H9 (cell line): ENCODE results near the gene PRSS21. TPM values are rescaled to one million over a fixed set of nuclear protein-coding genes. Genes with fewer than 3 reads are reported as not detected.

Experiments used
- DNase-seq: peaks from one replicate; pipeline ENCODE4 v3.0.0-alpha.2; 2017
- H2AFZ ChIP-seq: one replicate; pipeline ENCODE4 v1.6.1; 2013; ENCODE audit warnings: mild to moderate bottlenecking, low read length, control low read depth, moderate library complexity
- H2AK5ac ChIP-seq: 2 replicates; pipeline ENCODE4 v1.6.1; 2013; ENCODE audit warnings: low read length, control low read depth, mixed read lengths; ENCODE audit not compliant: insufficient read length
- H2BK120ac ChIP-seq: one replicate; pipeline ENCODE4 v1.6.1; 2013; ENCODE audit warnings: low read depth, mild to moderate bottlenecking, low read length, control low read depth, inconsistent platforms; ENCODE audit not compliant: poor library complexity, severe bottlenecking
- H2BK12ac ChIP-seq: 2 replicates; pipeline ENCODE4 v1.6.1; 2013; ENCODE audit warnings: low read length, control low read depth, mixed read lengths, low read depth; ENCODE audit not compliant: insufficient read length
- H2BK15ac ChIP-seq: 2 replicates; pipeline ENCODE4 v1.6.1; 2013; ENCODE audit warnings: low read depth, low read length, control low read depth
- H2BK20ac ChIP-seq: one replicate; pipeline ENCODE4 v1.6.1; 2013; ENCODE audit warnings: low read depth, mild to moderate bottlenecking, low read length, control low read depth, inconsistent platforms; ENCODE audit not compliant: poor library complexity, severe bottlenecking
- H2BK5ac ChIP-seq: 2 replicates; pipeline ENCODE4 v1.6.1; 2013; ENCODE audit warnings: low read length, control low read depth, mixed read lengths; ENCODE audit not compliant: insufficient read length
- H3K14ac ChIP-seq: 2 replicates; pipeline ENCODE4 v1.6.1; 2013; ENCODE audit warnings: low read length, control low read depth; ENCODE audit not compliant: insufficient read depth
- H3K18ac ChIP-seq: 2 replicates; pipeline ENCODE4 v1.6.1; 2013; ENCODE audit warnings: low read depth, mild to moderate bottlenecking, mixed read lengths, low read length, control low read depth; ENCODE audit not compliant: insufficient read length
- H3K23ac ChIP-seq: 2 replicates; pipeline ENCODE4 v1.6.1; 2013; ENCODE audit warnings: low read length, control low read depth, mixed read lengths, low read depth; ENCODE audit not compliant: insufficient read length
- H3K23me2 ChIP-seq: 2 replicates; pipeline ENCODE4 v1.6.1; 2013; ENCODE audit warnings: low read depth, mild to moderate bottlenecking, mixed read lengths, low read length, control low read depth; ENCODE audit not compliant: insufficient read length, poor library complexity, severe bottlenecking
- H3K27ac ChIP-seq: 2 replicates; pipeline ENCODE4 v1.5.1; 2013; ENCODE audit warnings: low read length, control low read depth, mixed read lengths, low read depth; ENCODE audit not compliant: insufficient read length
- H3K27me3 ChIP-seq: 2 replicates; pipeline ENCODE4 v1.6.1; 2013; ENCODE audit warnings: low read length, control low read depth, inconsistent platforms; ENCODE audit not compliant: insufficient read depth
- H3K4ac ChIP-seq: 2 replicates; pipeline ENCODE4 v1.6.1; 2013; ENCODE audit warnings: low read depth, mild to moderate bottlenecking, control low read depth, inconsistent platforms, low read length, moderate library complexity
- H3K4me1 ChIP-seq: 2 replicates; pipeline ENCODE4 v1.6.1; 2013; ENCODE audit warnings: low read length, control low read depth, inconsistent platforms; ENCODE audit not compliant: insufficient read depth
- H3K4me2 ChIP-seq: 2 replicates; pipeline ENCODE4 v1.6.1; 2013; ENCODE audit warnings: low read length, control low read depth, mixed read lengths; ENCODE audit not compliant: insufficient read length, insufficient read depth
- H3K56ac ChIP-seq: 2 replicates; pipeline ENCODE4 v1.6.1; 2013; ENCODE audit warnings: low read depth, mild to moderate bottlenecking, mixed read lengths, low read length, control low read depth; ENCODE audit not compliant: insufficient read length
- H3K79me1 ChIP-seq: 2 replicates; pipeline ENCODE4 v1.6.1; 2013; ENCODE audit warnings: low read depth, mild to moderate bottlenecking, moderate library complexity, low read length, control low read depth, inconsistent platforms; ENCODE audit not compliant: insufficient read depth, poor library complexity, severe bottlenecking
- H3K79me2 ChIP-seq: 2 replicates; pipeline ENCODE4 v1.6.1; 2013; ENCODE audit warnings: low read length, control low read depth, inconsistent platforms; ENCODE audit not compliant: insufficient read depth
- H3K9ac ChIP-seq: 2 replicates; pipeline ENCODE4 v1.6.1; 2013; ENCODE audit warnings: low read length, control low read depth, mixed read lengths; ENCODE audit not compliant: insufficient read length; ENCODE audit errors: extremely low read depth
- H3K9me3 ChIP-seq: one replicate; pipeline ENCODE4 v1.6.1; 2013; ENCODE audit warnings: low read depth, low read length, inconsistent platforms; ENCODE audit not compliant: control insufficient read depth
- H3T11ph ChIP-seq: one replicate; pipeline ENCODE4 v1.6.1; 2013; ENCODE audit warnings: mild to moderate bottlenecking, low read length, control low read depth, inconsistent platforms
- H4K20me1 ChIP-seq: one replicate; pipeline ENCODE4 v1.6.1; 2013; ENCODE audit not compliant: control insufficient read depth, insufficient read length, insufficient read depth
- H4K5ac ChIP-seq: 2 replicates; pipeline ENCODE4 v1.6.1; 2013; ENCODE audit warnings: low read depth, mild to moderate bottlenecking, mixed read lengths, low read length, control low read depth; ENCODE audit not compliant: insufficient read length
- H4K8ac ChIP-seq: replicated peaks from 2 replicates; pipeline ENCODE4 v1.6.1; 2013; ENCODE audit warnings: low read length, control low read depth, mixed read lengths, low read depth; ENCODE audit not compliant: insufficient read length
- H4K91ac ChIP-seq: 2 replicates; pipeline ENCODE4 v1.6.1; 2013; ENCODE audit warnings: low read depth, mild to moderate bottlenecking, moderate library complexity, mixed read lengths, low read length, control low read depth; ENCODE audit not compliant: insufficient read length
- H3K27ac Mint-ChIP-seq, 3 experiments: 2 replicates in 2 of 3; 3 replicates in 1 of 3; pipeline ENCODE4 v1.8.0; 2020 to 2021; ENCODE audit warnings: mixed read lengths in 3 of 3, mild to moderate bottlenecking in 1 of 3, moderate library complexity in 1 of 3
- H3K27me3 Mint-ChIP-seq: 2 replicates; pipeline ENCODE4 v1.8.0; 2021; ENCODE audit warnings: low read depth, mild to moderate bottlenecking, moderate library complexity, mixed read lengths
- H3K36me3 Mint-ChIP-seq, 3 experiments: 2 replicates in 2 of 3; 3 replicates in 1 of 3; pipeline ENCODE4 v1.8.0; 2020 to 2021; ENCODE audit warnings: low read depth in 3 of 3, mixed read lengths in 3 of 3; ENCODE audit not compliant: insufficient read depth in 1 of 3
- H3K4me1 Mint-ChIP-seq, 2 experiments: 2 replicates each; pipeline ENCODE4 v1.8.0; 2020; ENCODE audit warnings: mixed read lengths in 2 of 2
- H3K4me3 Mint-ChIP-seq, 2 experiments: 2 replicates in 1 of 2; 3 replicates in 1 of 2; pipeline ENCODE4 v1.8.0; 2020 to 2021; ENCODE audit warnings: mild to moderate bottlenecking in 2 of 2, mixed read lengths in 2 of 2, moderate library complexity in 1 of 2
- H3K9me3 Mint-ChIP-seq, 2 experiments: 2 replicates in 1 of 2; 3 replicates in 1 of 2; pipeline ENCODE4 v1.8.0; 2020; ENCODE audit warnings: mild to moderate bottlenecking in 2 of 2, mixed read lengths in 2 of 2, moderate library complexity in 1 of 2
- CTCF ChIP-seq: fragments of 200-600 bp; sonication (generic); conservative IDR thresholded peaks from 3 replicates; pipeline ENCODE4 v1.8.0; 2021; ENCODE audit warnings: antibody characterized with exemption, mild to moderate bottlenecking
- WGBS: extraction: QIAGEN DNeasy Blood & Tissue Kit; methylation state at CpG from one replicate; pipeline ENCODE4 v1.1.7; 2013; ENCODE audit warnings: missing lambda C conversion rate, low lambda C conversion rate, mixed read lengths; ENCODE audit not compliant: insufficient read length; ENCODE audit errors: extremely low coverage; 5-methylcytosine and 5-hydroxymethylcytosine counted together
- total RNA-seq: library from RNA; stranded (reverse); gene quantifications from 2 replicates; pipeline ENCODE4 v1.2.1, GENCODE V29; 2021

Gene PRSS21
- total RNA-seq, 1 experiment from 2014 or later, result not detected

DNA sequence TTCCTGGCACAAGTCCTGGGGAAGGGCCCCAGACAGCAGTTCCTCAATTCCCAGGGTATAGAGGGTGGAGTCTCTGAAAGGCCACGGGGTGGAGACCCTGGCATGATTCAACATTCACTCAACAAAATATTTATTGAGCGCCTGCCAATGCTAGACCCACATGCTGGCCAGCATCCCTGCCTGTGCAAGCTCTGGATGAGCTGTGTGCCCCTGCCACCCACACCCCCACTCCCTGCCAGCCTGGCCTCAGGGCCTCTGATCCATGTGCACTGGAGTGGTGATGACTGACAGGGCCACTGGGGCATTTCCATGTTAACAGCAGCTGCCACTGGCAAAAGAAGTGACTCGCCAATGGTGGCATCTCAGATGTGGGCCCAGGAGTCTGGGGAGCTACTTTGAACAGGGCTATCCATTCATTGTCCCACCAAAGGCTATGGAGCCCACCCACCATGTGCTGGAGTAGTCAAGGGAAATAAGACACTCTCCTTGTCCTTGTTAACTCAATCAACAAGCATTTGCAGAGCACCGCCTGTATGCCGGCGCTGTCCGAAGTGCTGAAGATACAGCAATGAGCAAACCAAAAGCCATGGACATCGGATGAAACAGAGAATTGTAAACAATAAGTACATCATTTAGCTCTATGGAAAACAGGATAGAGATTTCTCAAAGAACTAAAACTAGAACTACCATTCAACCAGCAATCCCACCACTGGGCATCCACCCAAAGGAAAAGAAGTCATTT lies 44.0 kb downstream of the PRSS21 start:
- Histone ChIP-seq H2AFZ (no peak overlapping the region), H3K18ac (no peak overlapping the region), H3K4me1 (no peaks in the 10 kb centered on the region), H4K5ac (no peak overlapping the region), H3K14ac (no peak overlapping the region), H2BK5ac (no peak overlapping the region), H2BK20ac (no peak overlapping the region), H2BK12ac (no peak overlapping the region), H4K91ac (no peak overlapping the region), H3K27me3 (peaks cover 3% of the 10 kb centered on the region; the same call in 1 of the 2 replicates), H2BK15ac (no peak overlapping the region), H3K9ac (no peak overlapping the region), H3K9me3 (no peaks in the 10 kb centered on the region), H4K20me1 (no peaks in the 10 kb centered on the region), H4K8ac (no peak overlapping the region), H3K4me2 (no peak overlapping the region), H3K4ac (no peak overlapping the region), H3K27ac (no peak overlapping the region), H3T11ph (no peak overlapping the region), H3K56ac (no peak overlapping the region), H3K23ac (no peak overlapping the region), H3K79me1 (no peaks in the 10 kb centered on the region), H3K23me2 (peaks cover 5% of the 10 kb centered on the region), H2BK120ac (no peak overlapping the region), H2AK5ac (no peak overlapping the region), H3K79me2 (no peaks in the 10 kb centered on the region)
- DNase-seq, result no peak
- 0 out of 5 replicates have a peak overlapping the region, but pooled peaks of 1 of the 2 experiments have one; percentile 43 for H3K4me3 Mint-ChIP-seq
- H3K27ac Mint-ChIP-seq, result no peak overlapping the region
- WGBS, result no CpG with 5 or more reads among the region's 8 CpGs
- peaks cover 7 to 11% of the 10 kb centered on the region in 2 experiments for H3K9me3 Mint-ChIP-seq
- peaks cover 58% of the 10 kb centered on the region for H3K27me3 Mint-ChIP-seq
- peaks cover 0 to 2% (median 0%) of the 10 kb centered on the region in 3 experiments; a peak in 1 of 7 replicates for H3K36me3 Mint-ChIP-seq
- H3K4me1 Mint-ChIP-seq, result peaks cover 5 to 7% of the 10 kb centered on the region in 2 experiments; a peak in 3 of 4 replicates
- TF ChIP-seq CTCF, result no peak
